Measurements from ENCODE around the gene DYNC1I1.

Gene DYNC1I1

DNA sequence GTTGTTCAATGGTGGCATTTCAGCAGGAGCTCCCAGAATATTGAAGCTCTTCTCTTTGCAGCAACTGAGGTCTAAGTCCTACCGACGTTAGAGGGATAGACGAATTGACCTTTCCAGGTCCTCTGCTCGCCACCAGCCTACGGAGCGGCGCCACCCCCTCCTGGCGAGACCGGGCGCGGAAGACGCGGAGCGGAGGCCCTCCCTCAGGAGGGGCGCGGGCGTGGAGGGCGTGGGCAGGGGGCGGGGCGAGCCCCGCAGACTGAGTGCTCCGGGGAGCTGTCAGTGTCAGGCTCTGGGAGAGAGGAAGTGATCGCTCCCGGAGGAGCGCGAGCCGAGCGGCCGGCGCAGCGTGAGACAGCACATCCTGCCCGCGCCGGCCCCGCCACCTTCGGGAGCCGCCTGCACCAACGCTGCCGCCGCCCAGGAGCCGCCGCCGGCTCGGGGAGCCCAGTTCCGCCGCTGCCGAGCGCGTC is at the start of gene DYNC1I1:
Gene DYNC1I1, plus strand, starts transcription at position 257 of the 473 bp plus-strand sequence. CDS start 32,176 bp downstream, outside the sequence.
- peak; percentile 13 for DNase-seq

GRCh38 chr7:95723583-95724180 is 48.7 kb upstream of the DYNC1I1 start:
- peak; percentile 2 for DNase-seq

GRCh38 chr7:95725205-95725604 is 47.1 kb upstream of the DYNC1I1 start:
- DNase-seq: no peak

DNA sequence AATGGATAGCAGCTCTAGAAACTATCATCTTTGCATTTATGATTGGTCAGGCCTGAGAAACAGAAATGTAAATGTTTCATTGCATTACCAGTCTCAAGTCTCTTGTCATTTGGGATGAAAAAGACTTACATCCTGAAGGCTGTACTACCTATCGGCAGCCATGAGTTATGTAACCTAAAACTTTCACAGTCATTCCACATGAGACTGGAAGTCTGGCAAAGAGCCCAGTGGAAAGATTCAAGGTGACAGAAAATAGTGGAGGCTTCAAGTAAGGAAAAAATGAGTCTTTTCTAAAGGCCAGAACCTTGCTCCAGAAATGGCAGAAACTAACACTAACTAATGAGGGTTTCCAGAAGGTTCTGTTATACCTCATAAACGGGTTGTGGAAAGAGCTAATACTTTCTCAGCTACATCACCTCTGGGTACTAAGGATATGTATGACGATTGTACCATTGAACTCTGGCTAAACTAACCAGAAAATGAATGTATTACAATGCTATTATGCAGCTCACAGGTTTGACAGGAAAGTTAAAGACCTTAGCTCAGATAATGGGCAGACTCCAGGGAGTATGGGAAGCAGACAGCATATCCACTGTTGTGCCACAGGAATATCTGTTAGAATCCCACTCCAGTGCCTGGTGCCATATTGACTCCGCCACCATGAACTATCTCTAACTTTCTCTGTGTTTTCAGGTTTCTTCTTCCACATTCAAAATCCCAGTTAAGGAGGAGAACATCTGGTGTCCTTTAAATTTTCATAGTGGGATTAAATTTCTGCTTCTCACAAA is 41.7 kb upstream of the DYNC1I1 start:
- no peak for DNase-seq

DNA sequence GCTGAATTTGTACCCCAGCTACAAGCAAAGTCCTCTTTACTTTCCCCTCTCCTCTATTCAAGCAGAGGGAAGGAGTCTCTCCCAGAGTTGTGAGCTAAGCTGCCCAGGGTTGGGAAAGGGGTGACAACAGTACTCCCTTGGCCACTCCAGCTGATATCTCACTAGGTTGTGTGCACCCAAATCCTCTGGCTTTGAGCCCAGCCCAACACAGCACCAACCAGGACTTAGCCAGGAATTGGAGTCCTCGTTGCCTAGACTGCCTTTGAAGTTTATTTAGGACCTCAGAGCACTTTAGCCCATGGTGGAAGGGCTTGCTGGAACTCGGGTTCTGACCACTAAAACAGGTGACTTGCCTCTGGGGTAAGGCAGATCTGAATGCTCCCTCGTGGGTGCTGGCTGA is 35.7 kb upstream of the DYNC1I1 start:
- no peak for DNase-seq

GRCh38 chr7:95737828-95738505 is 34.4 kb upstream of the DYNC1I1 start:
- DNase-seq: no peak

DNA sequence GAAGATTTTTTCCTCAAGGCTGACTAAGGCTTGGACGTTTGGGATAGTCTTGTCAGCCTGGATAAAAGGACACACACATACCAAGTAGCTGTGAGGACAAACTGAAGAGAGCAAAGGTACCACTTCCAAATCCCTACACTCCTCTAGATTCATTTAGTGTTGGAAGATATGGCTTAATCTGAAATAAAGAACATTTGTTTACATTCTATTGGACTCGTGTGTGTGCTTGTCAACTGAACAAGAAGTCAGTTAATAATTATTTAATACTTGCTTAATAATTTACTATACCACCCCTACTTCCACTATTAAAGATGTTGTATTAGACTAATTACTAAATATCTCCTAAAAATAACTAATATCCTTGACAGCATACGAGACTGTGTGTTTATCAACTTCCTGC is 23.3 kb upstream of the DYNC1I1 start:
- no peak for DNase-seq

DNA sequence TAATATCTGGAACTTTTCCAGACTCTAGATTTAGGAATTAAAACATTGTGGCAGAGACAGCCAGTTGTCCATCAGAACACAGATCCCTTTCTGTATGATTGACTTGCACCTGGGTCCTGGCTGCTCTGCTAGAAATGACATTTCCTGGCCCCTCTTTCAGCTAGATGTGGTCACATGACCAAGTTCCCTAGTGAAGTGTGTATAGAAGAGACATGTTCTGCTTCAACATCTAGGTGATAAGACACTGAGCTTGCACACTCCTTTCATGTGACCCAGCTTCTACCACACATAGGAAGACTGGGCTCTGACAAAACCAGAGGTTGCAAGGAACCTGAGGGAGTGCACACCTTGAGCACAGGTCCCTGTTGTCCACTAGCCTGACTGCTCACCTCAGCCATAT is 22.8 kb upstream of the DYNC1I1 start:
- DNase-seq: no peak

DNA sequence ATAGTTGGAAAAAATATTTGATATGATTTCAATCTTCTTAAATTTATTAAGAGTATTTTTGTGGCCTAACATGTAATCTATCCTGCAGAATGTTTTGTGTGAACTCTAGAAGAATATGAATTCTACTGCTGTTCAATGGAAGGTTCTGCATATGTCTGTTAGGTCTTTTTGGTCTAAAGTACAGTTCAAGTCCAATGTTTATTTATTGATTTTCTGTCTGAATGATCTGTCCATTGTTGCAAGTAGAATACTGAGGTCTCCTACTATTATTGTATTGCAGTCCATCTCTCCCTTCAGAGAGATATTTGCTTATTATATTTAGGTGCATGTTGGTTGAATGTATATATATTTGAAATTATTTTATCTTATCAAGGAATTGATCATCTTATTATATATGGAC is 18.9 kb upstream of the DYNC1I1 start:
- DNase-seq: no peak

GRCh38 chr7:95755277-95755934 is 16.9 kb upstream of the DYNC1I1 start:
- DNase-seq: no peak

GRCh38 chr7:95758187-95758586 is 14.2 kb upstream of the DYNC1I1 start:
- DNase-seq: no peak

GRCh38 chr7:95766086-95766485 is 6.3 kb upstream of the DYNC1I1 start:
- no peak for DNase-seq

DNA sequence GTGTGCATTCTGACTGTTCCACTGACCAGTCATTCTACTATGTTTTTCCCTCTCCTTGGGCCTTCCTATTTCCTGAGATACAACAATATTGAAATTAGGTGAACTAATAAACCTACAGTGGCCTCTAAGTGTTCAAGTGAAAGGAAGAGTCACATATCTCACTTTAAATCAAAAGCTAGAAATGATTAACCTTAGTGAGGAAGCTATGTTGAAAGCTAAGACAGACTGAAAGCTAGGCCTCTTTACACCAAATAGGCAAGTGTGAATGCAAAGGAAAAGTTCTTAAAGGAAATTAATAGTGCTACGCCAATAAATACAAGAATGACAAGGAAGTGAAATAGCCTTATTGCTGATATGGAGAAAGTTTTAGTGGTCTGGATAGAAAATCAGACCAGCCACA is 5.7 kb upstream of the DYNC1I1 start:
- DNase-seq: no peak

DNA sequence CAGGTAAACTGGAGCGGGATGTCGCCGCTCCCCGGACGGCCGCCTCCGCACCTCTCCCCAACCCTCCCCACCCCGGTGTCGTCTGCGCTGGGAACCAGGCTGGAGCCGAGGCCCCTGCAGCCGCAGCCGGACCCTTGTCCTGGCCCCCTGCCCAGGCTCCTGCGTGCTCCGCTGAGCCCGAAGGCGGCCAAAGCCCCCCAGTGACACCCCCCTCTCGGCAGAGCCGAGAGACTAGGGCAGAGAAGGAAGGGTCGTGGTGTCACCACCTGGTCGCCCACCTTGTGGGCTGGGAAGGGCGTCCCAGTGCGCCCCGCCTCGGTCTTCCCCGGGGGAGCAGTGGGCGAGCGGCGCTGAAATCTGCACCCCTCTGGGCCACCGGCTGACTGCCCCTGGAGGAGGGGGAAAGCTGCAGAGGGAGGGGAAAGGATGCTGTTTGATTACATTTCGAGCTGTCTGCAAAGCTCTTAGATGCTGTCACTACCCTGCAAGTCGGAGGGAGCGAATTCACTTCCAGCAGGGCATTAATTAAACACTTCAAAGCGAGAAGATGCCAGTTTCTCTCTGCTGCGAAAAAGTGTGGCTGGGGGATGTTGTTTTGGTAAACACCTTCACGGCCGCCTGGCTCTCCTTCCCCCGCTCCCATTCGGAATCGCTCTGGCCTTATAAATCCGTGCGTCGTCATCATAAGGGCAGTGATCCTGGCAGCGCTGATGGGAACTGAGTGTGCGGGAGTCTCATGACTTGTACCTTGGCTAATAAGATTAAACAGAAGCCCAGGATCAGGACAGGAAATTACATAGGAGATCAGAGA is 622 bp downstream of the DYNC1I1 start:
- DNase-seq: no peak

DNA sequence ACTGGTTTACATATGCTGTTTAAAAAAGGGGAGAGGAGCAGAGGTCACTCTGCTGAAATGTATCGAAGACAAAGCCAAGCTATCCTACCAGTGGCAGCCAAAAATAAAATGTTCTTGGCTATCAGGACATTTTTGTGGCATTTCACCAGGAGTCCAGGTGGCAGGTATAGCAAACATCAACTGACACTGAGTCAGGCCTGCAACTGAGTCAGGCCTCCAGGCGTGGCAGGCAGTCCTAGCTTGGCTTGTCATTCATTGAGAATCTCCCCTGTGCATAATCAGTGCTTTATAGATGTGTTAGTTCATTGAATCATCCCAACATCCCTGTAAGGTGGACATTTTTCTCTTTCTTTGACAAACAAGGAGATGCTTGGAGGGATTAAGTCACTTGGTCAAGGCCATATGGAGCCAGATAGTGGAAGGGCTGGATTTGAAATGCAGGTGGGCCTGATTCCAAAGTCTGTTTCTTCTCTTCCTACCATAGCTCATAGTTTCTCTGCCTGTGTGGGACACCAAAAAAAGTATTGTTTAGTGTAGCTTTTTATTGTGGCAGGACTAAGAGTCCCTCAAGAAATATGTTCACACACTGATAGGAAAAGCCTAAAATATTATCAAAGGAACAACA is 4.3 kb downstream of the DYNC1I1 start:
- no peak for DNase-seq

DNA sequence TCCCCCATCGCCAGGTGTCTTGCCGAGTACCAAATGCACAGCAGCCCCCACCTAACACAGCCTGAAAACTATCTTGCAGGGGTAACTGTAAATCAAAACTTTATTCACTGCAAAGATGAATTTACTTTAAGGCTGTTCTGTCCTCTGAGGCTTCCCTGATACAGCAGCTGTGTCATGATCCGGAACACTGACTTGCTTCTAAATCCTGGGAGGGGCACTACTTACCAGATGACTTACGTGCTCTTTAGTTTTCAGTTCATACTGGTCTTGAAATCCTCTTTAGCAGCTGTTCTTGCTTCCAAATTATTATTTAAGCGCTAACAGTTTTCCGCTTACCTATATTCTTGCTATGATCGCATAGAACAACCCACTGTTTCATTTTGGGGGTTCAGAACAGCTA is 4.9 kb downstream of the DYNC1I1 start:
- no peak for DNase-seq

DNA sequence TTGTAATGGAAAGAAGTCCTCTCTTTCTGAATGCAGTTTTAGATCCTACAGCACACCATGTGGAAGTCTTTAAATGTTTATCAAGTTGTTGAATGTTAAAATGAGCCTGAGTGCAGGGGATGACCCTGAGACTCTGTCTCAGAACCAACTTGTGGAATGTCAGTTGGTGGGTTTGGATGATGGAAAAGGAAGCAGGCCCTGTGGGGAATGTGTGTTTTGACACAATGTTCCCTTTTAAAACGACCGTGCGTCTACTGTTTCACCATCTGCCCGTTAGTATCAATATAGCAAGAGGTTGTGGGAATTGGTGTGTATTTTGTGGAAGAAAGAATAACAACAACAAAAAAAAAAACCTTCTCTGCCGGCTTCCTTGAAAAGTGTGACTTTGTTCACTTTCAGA is 8.3 kb downstream of the DYNC1I1 start:
- no peak for DNase-seq

- no peak for DNase-seq
Measured at GRCh38 chr7:95781961-95782586, 9.7 kb downstream of the DYNC1I1 start.

DNA sequence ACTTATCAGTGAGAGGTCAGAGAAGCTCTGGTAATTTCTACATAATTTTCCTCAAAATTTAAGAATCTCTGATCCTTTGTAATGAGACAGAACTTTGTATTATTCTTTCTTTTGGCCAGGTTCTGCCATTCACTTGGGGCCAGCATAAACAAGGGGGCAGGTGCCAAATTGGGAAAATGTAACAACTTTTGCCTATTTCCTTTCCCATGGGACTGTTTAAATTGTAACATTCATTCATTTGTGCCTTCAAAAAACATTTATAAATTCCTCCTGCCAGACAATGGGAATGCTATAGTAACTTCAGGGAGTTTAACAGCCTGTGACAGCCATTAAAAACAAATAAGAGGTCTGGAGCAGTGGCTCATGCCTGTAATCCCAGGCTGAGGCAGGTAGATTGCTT is 12.4 kb downstream of the DYNC1I1 start:
- DNase-seq: no peak

GRCh38 chr7:95788258-95788657 is 15.9 kb downstream of the DYNC1I1 start:
- no peak for DNase-seq

- DNase-seq: no peak
Measured at GRCh38 chr7:95788884-95789283, 16.5 kb downstream of the DYNC1I1 start.

- DNase-seq: no peak
Measured at GRCh38 chr7:95793658-95794057, 21.3 kb downstream of the DYNC1I1 start.
